GM12872 (cell line): ENCODE data around the gene CD47.

Experiments
- CTCF ChIP-seq: IDR thresholded peaks from 3 replicates; pipeline ENCODE4 v1.5.1; 2011; ENCODE audit warnings: low read depth, mild to moderate bottlenecking, low read length, moderate library complexity; ENCODE audit not compliant: insufficient read depth

The CD47 gene

DNA sequence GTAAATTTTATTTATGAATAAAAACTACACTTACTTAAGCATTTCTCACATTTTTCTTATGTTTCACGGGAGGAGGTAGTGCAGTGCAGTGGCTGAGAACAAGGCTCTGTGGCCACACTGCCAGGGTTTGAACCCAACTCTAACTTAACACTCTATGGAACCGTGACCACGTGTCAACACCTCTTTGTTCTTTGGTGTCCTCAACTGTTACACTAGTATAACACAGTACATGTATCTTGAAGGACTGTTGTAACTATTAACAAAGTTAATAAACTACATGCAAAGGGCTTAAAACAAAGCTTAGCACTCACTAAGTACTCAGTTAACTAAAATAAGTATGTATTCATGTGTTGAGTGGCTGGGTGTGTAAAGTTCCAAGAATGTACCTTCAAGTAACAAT, 19.5 kb downstream of the CD47 start:
- no peak for TF ChIP-seq CTCF

GRCh38 chr3:108070356-108070755, 20.5 kb downstream of the CD47 start:
- no peak for TF ChIP-seq CTCF

- TF ChIP-seq CTCF: no peak
Measured at GRCh38 chr3:108067768-108068167, 23.1 kb downstream of the CD47 start.

- no peak for TF ChIP-seq CTCF
Measured at GRCh38 chr3:108065096-108065495, 25.7 kb downstream of the CD47 start.

GRCh38 chr3:108064293-108064887, 26.4 kb downstream of the CD47 start:
- no peak for TF ChIP-seq CTCF

- TF ChIP-seq CTCF: no peak
Measured at GRCh38 chr3:108062051-108062450, 28.8 kb downstream of the CD47 start.

GRCh38 chr3:108060331-108060730, 30.5 kb downstream of the CD47 start:
- TF ChIP-seq CTCF: no peak
